GM19467 (cell line): ENCODE measurements around the gene SRD5A2.

Experiments
- ATAC-seq: cut with Tn5 transposase; IDR thresholded peaks from one replicate; pipeline ENCODE4 v1.9.1; 2021; ENCODE audit warnings: mild to moderate bottlenecking, moderate library complexity; ENCODE audit not compliant: unreplicated experiment

The SRD5A2 gene

DNA sequence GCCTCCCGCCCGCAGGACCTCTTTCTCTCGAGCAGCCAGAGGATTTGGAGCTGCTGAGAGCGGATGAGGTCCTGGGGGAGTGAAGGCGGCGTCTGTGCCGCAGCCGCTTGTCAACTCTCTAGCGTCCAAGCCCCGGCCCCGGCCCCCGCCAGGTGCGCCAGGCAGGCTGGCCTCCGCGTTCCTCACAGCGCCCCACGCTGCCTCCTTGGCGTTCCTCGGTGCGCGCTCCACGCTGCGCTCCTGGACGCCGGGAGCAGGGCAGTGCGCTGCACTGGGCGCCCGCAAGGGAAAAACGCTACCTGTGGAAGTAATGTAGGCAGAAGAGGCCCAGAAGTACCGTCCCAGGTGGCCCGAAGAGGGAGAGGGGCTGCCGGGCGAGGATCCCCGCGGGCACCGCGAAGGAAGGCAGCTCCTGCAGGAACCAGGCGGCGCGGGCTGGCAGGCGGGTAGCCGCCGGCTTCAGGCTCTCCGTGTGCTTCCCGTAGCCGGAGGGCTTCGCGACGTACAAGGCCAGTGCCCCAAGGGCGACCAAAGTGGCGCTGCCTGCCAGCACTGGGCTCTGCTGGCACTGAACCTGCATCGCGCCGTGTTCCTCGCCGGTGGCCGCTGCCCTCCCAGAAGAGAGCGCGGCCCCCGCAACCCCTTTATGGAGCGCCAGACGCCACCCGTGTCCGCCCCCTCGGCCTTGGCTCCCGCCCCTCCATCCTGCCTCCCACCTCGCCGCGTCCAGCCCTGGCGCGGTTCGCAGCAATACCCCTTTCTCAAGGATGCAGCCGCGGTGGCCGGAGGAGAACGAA lies at the start of gene SRD5A2:
SRD5A2 (minus strand) TSS at position 618 of the 797 bp plus-strand sequence; CDS start at position 580, 38 bp downstream.
- ATAC-seq = no peak

GRCh38 chr2:31606509-31606908 lies 25.8 kb upstream of the SRD5A2 start:
- no peak for ATAC-seq

- no peak for ATAC-seq
These were observed 18.0 kb upstream of the SRD5A2 start for GRCh38 chr2:31598694-31599093.

DNA sequence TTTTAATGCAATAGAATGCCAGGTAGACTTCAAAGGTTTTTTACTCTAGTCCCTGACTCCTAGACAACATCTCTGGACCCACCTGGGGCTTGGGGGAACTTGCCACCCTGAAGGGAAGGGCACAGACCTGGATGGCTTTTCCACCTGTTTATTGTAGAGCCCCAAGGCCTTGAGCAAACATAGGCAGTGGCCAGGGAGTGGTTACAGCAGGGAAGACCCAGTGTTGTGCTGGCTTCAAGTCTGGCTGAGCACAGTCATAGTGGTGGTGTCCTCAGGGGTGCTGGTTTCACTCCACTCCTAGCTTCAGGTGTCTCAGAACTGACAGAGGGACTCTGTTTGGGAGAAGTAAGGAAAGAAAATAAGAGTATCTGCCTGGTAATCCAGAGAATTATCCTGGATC lies 5.5 kb upstream of the SRD5A2 start:
- no peak for ATAC-seq

DNA sequence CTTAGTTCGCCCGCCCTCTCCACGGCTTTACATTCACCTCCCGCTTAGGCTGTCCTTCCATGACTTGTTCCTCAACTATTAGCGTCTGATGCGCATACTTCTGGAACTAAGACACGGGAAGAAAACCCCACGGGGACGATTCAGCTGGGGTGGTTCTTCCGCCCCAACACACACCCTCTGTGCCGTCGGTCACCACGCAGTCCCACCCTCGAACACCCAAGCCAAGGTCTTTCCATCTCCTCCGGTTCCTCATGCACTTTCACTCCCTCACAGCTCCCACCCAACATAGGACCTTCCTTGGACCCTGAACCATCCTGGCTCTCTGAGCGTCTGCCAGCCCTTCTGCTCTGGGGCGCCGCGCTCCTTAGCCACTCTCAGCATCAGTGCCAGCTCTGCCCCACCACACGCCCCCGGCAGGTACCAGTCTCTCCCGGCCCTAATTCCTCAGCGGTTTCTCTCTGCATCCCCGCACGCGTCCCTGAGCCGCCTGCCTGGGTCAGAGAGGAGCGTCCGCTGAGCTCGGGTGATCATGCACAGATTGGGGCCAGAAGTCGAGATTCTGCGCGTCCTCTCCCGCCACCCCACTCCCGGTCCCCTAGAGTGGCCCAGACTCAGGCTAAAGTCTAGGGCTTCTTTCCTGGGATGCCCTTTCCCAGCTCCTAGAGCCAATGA lies 522 bp upstream of the SRD5A2 start:
- ATAC-seq = no peak

GRCh38 chr2:31579996-31580320 lies 780 bp downstream of the SRD5A2 start:
- ATAC-seq = no peak

DNA sequence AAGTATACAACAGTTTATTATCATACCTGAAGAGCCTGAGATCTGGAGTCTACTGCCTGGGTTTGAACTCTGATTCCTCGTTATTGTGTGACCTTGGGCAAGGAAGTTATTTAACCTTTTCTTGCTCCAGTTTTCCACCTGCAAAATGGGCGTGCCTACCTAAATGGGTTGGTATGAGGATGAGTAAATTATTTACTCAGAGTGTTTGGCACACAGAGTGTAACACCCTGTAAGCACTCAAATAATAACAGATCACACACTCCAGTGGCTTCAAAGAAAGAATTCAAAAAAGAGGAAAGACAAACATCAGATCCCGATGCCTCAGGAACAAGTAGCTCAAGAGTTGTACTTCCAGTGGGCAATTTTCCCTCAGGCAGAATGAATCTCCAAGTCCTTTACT lies 2.4 kb downstream of the SRD5A2 start:
- no peak for ATAC-seq

DNA sequence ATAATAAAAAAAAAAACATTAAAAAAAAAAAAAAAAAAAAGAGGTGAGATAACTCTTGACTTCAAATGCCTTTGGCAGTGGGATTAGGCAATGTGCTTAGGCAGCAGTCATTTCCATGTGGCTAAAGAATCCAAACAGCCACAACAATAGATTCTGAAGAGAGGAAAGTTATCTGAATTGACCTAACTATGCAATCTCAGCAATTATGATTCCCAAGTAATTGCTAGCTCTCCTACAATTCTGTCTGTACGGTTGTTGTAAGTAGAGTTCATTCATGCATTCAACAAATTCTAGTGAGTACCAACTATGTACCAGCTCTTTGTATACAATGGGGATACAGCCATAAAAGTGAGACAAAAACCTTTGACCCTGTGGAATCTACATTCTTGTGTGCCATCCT lies 3.6 kb downstream of the SRD5A2 start:
- no peak for ATAC-seq

GRCh38 chr2:31568585-31569201 lies 12.0 kb downstream of the SRD5A2 start:
- no peak for ATAC-seq

- ATAC-seq = no peak
These were observed 13.1 kb downstream of the SRD5A2 start for GRCh38 chr2:31567679-31568078.

GRCh38 chr2:31563273-31563839 lies 17.4 kb downstream of the SRD5A2 start:
- no peak for ATAC-seq

DNA sequence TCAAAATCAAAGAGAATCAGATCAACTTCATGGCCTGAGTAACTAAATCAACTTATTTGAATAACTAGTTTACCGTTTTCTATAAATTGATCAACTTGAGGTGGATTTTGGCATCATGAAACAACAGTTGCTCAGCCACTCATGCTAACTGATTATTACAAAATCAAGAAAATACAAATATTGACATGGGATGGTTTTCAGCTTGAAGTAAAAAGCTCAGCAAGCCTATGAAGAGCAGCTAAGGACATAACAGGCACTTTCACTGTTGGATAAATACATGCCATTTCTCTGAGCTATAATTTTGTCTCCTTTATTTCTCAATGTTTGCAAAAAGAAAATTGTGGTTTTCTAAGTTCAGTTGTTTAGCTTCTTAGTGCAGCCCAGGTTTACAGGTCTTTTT lies 18.9 kb downstream of the SRD5A2 start:
- no peak for ATAC-seq

DNA sequence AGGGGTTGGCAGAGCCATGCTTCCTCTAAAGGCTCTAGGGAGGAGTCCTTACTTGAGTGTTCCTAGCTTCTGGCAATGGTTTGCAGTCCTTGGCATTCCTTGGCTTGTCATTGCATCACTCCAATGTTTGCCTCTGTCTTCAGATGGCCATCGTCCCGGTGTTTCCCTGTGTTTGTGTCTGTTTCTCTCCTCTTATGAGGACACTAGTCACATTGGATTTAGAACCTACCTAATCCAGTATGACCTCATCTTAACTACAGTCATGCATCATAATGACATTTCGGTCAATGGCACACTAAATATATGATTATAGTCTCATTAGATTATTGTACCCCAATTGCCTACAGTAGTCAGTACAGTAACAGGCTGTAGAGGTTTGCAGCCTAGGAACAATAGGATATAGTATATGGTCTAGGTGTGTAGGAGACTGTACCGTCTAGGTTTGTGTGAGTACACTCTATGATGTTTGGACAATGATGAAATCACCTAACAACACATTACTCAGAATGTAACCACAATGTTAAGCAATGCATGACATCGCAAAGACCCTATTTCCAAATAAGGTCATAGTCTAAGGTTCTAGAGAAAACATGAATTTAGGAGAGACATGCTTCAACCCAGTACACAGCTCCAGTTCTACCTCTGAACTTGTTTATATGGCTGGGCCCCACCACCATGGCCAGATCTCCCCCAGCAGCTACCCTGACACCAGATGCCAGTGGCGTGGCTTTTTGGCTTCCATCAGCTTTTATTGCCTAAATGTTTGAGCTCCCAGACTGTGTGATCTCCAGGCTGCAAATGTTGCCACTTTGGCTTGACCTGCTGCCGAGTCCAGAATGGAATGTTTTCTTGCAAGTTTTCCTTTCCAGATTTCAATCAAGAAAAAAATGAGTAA lies 22.1 kb downstream of the SRD5A2 start:
- no peak for ATAC-seq

GRCh38 chr2:31556940-31557339 lies 23.8 kb downstream of the SRD5A2 start:
- no peak for ATAC-seq

DNA sequence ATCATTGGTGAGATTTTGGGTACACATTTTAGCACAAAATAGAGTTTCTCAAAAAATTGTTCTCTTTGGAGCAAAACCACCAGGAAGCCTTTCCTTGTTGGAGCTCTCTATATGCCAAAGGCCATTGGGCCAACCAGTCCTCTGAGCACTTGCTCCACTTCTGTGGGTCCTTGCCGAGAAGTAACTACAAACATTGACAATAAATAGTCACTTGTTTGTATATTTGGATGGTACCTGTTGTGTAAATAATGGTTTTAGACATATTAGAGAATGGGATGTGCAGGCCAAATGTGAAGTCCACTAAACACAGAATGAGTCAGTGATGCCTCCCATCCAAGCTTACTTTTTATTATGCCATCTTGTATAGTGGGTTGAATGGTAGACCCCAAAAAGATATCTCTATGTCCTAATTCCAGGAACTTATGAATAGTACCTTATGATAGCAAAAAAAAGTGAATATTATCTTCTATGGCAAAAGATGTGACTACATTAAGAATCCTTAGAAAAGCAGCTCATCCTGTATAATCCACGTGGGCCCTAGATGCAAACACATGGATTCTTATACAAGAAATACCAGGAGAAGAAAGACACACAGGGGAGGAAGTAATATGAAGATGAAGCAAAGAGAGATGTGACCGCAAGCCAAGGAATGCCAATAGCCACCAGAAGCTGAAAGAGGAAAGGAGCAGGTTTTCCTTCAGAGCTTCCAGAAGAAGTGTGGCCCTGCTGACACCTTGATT lies 24.6 kb downstream of the SRD5A2 start:
- no peak for ATAC-seq

DNA sequence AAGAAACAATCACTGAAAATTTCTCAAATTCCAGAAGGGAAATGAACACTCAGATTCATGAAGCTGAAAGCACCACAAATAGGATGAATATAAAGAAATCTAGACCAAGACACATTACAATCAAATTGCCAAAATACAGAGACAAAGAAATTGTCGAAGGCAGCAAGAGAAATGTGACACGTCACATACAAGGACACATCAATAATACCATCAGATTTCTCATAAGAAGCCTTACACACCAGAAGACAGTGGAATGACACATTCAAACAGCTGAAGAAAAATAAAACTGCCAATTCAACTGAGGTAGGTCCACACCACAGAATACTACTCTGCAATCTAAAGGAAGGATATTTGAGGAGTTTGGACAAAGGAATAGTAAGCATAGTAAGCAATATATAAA lies 27.4 kb downstream of the SRD5A2 start:
- ATAC-seq = no peak

GRCh38 chr2:31547485-31547884 lies 33.3 kb downstream of the SRD5A2 start:
- ATAC-seq = no peak

DNA sequence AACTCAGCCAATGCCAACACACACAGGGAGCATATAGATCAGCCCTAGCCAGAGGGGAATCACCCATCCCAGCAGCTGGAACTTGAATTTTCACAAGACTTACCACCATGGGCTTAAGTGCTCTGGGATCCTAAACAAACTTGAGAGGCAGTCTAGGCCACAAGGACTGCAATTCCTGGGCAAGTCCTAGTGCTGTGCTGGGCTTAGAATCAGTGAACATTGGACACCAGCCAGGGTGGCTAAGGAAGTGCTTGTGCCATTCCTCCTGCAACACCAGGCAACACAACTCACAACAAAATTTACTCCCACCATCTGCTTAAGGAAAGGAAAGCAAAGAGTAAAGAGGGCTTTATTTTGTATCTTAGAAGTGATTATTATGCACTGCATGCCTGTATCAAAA lies 38.9 kb downstream of the SRD5A2 start:
- no peak for ATAC-seq

GRCh38 chr2:31539505-31539904 lies 41.2 kb downstream of the SRD5A2 start:
- ATAC-seq = no peak

DNA sequence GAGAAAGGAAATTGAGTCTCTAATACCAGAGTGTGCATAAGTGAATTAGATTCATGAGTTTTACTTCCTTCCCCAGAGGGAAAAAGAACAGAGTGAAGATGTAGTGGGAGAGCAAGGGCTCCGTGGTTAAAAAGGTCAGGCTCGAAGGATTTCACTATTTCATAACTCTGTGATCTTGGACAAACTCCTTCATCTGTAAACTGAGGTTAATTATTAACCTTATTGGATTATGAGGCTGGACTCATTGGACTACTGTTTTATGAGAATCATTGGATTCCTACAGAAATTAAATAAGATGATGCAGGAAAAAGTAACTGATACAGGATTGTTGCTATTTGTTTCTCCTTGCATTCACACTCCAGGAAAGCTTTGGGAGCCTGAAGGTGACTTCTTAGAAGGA lies 45.0 kb downstream of the SRD5A2 start:
- no peak for ATAC-seq
